A549 (cell line): Measurements from ENCODE around the gene MAJIN. TPM values are rescaled to one million over a fixed set of nuclear protein-coding genes. Genes with fewer than 3 reads are reported as not detected.

ENCODE experiments used
- ATAC-seq, 2 experiments: fragments of 200-7000 bp in 1 of 2; fragments of >200 bp in 1 of 2; cut with Nextera tagmentation in 1 of 2; cut with Tn5 transposase in 1 of 2; 3 replicates each; pipeline versions ENCODE4 v1.8.0 to v1.9.1; 2018 to 2020; ENCODE audit warnings: mild to moderate bottlenecking in 1 of 2, moderate library complexity in 1 of 2
- CTCF ChIA-PET: fragments of 300-600 bp; sonication (Branson Sonifier 250); formaldehyde crosslinking; extraction: SDS; loops from one replicate; lab custom pipeline; 2021; ENCODE audit warnings: antibody characterized with exemption, inconsistent platforms; lab: Yijun Ruan, JAX
- POLR2A ChIA-PET: fragments of 350-600 bp; formaldehyde crosslinking; extraction: SDS; loops from one replicate; lab custom pipeline; 2021; ENCODE audit warnings: antibody characterized with exemption, inconsistent platforms; lab: Yijun Ruan, JAX
- DNase-seq, 2 experiments: peaks; one replicate each; pipeline versions ENCODE4 v3.0.0 to v3.0.0-alpha.2; 2011 to 2016; ENCODE audit warnings: low read depth in 1 of 2, low spot score in 1 of 2
- FAIRE-seq: peaks from 2 replicates; lab custom pipeline; 2011; peaks lifted over from hg19 to GRCh38; lab: Jason Lieb, UNC
- H3K27ac ChIP-seq, 2 experiments: fragments of >200 bp; sonication (Bioruptor Twin); formaldehyde crosslinking; 3 replicates each; pipeline ENCODE4 v1.5.1; 2016 to 2017
- H3K4me1 ChIP-seq: fragments of >200 bp; sonication (Bioruptor Twin); formaldehyde crosslinking; 3 replicates; pipeline ENCODE4 v1.6.1; 2016
- H3K4me2 ChIP-seq: fragments of >200 bp; sonication (Bioruptor Twin); formaldehyde crosslinking; 3 replicates; pipeline ENCODE4 v1.6.1; 2016
- H3K4me3 ChIP-seq: fragments of >200 bp; sonication (Bioruptor Twin); formaldehyde crosslinking; 3 replicates; pipeline ENCODE4 v1.5.1; 2016
- H3K9me3 ChIP-seq: fragments of >200 bp; sonication (Bioruptor Twin); formaldehyde crosslinking; 3 replicates; pipeline ENCODE4 v1.6.1; 2016
- BHLHE40 ChIP-seq: IDR thresholded peaks from 2 replicates; pipeline ENCODE4 v1.6.1; 2012; ENCODE audit warnings: low read depth, low read length, inconsistent platforms
- CBX2 ChIP-seq: fragments of 200-600 bp; sonication (generic); IDR thresholded peaks from 2 replicates; pipeline ENCODE4 v1.6.1; 2016; ENCODE audit warnings: low read depth, mild to moderate bottlenecking, borderline replicate concordance
- CBX8 ChIP-seq: fragments of 200-600 bp; sonication (generic); IDR thresholded peaks from 2 replicates; pipeline ENCODE4 v1.6.1; 2016
- CEBPB ChIP-seq, 2 experiments: fragments of >200 bp in 1 of 2; sonication (Bioruptor Twin) in 1 of 2; formaldehyde crosslinking in 1 of 2; IDR thresholded peaks; 2 replicates each; pipeline ENCODE4 v1.6.1; 2012 to 2016
- CHD4 ChIP-seq: fragments of 200-600 bp; sonication (generic); IDR thresholded peaks from 2 replicates; pipeline ENCODE4 v1.6.1; 2016; ENCODE audit warnings: antibody characterized with exemption, mild to moderate bottlenecking, borderline replicate concordance
- E2F6 ChIP-seq: IDR thresholded peaks from 2 replicates; pipeline ENCODE4 v1.6.1; 2012; ENCODE audit warnings: low read depth, borderline replicate concordance
- EHF ChIP-seq: fragments of 250-450 bp; sonication (Bioruptor Pico); IDR thresholded peaks from 2 replicates; pipeline ENCODE4 v1.5.0; 2020; ENCODE audit warnings: mild to moderate bottlenecking
- EHMT2 ChIP-seq: fragments of 200-600 bp; sonication (generic); IDR thresholded peaks from 2 replicates; pipeline ENCODE4 v1.6.1; 2016; ENCODE audit warnings: antibody characterized with exemption, low read depth, mild to moderate bottlenecking, moderate library complexity
- FOSL2 ChIP-seq, 2 experiments: fragments of 450-650 bp in 1 of 2; fragments of >200 bp in 1 of 2; sonication (Bioruptor Twin) in 1 of 2; formaldehyde crosslinking; IDR thresholded peaks; 2 replicates each; pipeline versions ENCODE4 v1.5.0 to v1.6.1; 2016 to 2020; ENCODE audit warnings: mild to moderate bottlenecking in 1 of 2, moderate library complexity in 1 of 2
- GATA3 ChIP-seq: IDR thresholded peaks from 2 replicates; pipeline ENCODE4 v1.6.1; 2012; ENCODE audit warnings: borderline replicate concordance
- HDAC2 ChIP-seq: fragments of 200-600 bp; sonication (generic); IDR thresholded peaks from 2 replicates; pipeline ENCODE4 v1.6.1; 2016
- HEYL ChIP-seq: fragments of 250-450 bp; sonication (Bioruptor Pico); IDR thresholded peaks from 2 replicates; pipeline ENCODE4 v1.8.0; 2021; ENCODE audit warnings: mild to moderate bottlenecking, moderate library complexity
- HMGXB4 ChIP-seq: fragments of 250-450 bp; sonication (Bioruptor Pico); IDR thresholded peaks from 2 replicates; pipeline ENCODE4 v1.5.0; 2021; ENCODE audit warnings: mild to moderate bottlenecking, moderate library complexity, borderline replicate concordance
- HOXA7 ChIP-seq: fragments of 250-450 bp; sonication (Bioruptor Pico); IDR thresholded peaks from 2 replicates; pipeline ENCODE4 v1.5.0; 2020; ENCODE audit warnings: mild to moderate bottlenecking, moderate library complexity
- HOXB13 ChIP-seq: fragments of 250-450 bp; sonication (Bioruptor Pico); IDR thresholded peaks from 2 replicates; pipeline ENCODE4 v1.5.0; 2020; ENCODE audit warnings: low read depth, mild to moderate bottlenecking, moderate library complexity
- NFE2L2 ChIP-seq: fragments of 150-350 bp; conservative IDR thresholded peaks from 2 replicates; pipeline ENCODE4 v1.6.1; 2014; ENCODE audit warnings: low read length
- NR3C1 ChIP-seq: fragments of >200 bp; sonication (Bioruptor Twin); formaldehyde crosslinking; IDR thresholded peaks from 3 replicates; pipeline ENCODE4 v1.6.1; 2017
- PHF8 ChIP-seq: fragments of 200-600 bp; sonication (generic); IDR thresholded peaks from 2 replicates; pipeline ENCODE4 v1.6.1; 2016; ENCODE audit warnings: low read depth, mild to moderate bottlenecking, antibody characterized with exemption, moderate library complexity, borderline replicate concordance
- POLR2A ChIP-seq: IDR thresholded peaks from 2 replicates; pipeline ENCODE4 v1.6.1; 2012; ENCODE audit warnings: mild to moderate bottlenecking, low read length
- POLR2AphosphoS2 ChIP-seq: conservative IDR thresholded peaks from 2 replicates; pipeline ENCODE4 v1.6.1; 2012; ENCODE audit warnings: low read length, improper control_type of control experiment, inconsistent platforms
- RAD21 ChIP-seq, 2 experiments: fragments of >200 bp in 1 of 2; sonication (Bioruptor Twin) in 1 of 2; formaldehyde crosslinking in 1 of 2; IDR thresholded peaks in 1 of 2; conservative IDR thresholded peaks in 1 of 2; 2 replicates in 1 of 2; 3 replicates in 1 of 2; pipeline ENCODE4 v1.6.1; 2012 to 2018; ENCODE audit warnings: inconsistent platforms in 1 of 2
- RARB ChIP-seq: fragments of 250-450 bp; sonication (Bioruptor Pico); IDR thresholded peaks from 2 replicates; pipeline ENCODE4 v1.8.0; 2021; ENCODE audit warnings: mild to moderate bottlenecking, moderate library complexity
- RCOR1 ChIP-seq: fragments of 150-350 bp; IDR thresholded peaks from 2 replicates; pipeline ENCODE4 v1.6.1; 2014; ENCODE audit warnings: antibody characterized with exemption, low read length, low read depth
- RNF2 ChIP-seq: fragments of 200-600 bp; sonication (generic); IDR thresholded peaks from 2 replicates; pipeline ENCODE4 v1.6.1; 2016; ENCODE audit warnings: low read depth, mild to moderate bottlenecking, antibody characterized with exemption, moderate library complexity, borderline replicate concordance
- SREBF2 ChIP-seq: fragments of 450-650 bp; IDR thresholded peaks from 2 replicates; pipeline ENCODE4 v1.6.1; 2014; ENCODE audit warnings: mild to moderate bottlenecking, moderate library complexity
- TP53 ChIP-seq: fragments of 250-450 bp; sonication (Bioruptor Pico); IDR thresholded peaks from 2 replicates; pipeline ENCODE4 v1.5.0; 2021; ENCODE audit warnings: mild to moderate bottlenecking, moderate library complexity
- USF2 ChIP-seq: fragments of 450-650 bp; IDR thresholded peaks from 2 replicates; pipeline ENCODE4 v1.6.1; 2014; ENCODE audit warnings: antibody characterized with exemption
- ZFP36 ChIP-seq: fragments of 450-650 bp; IDR thresholded peaks from 2 replicates; pipeline ENCODE4 v1.6.1; 2014; ENCODE audit warnings: borderline replicate concordance; ENCODE audit not compliant: partially characterized antibody
- WGBS: methylation state at CpG from one replicate; pipeline ENCODE4 v1.1.6; 2017; ENCODE audit errors: missing lambda C conversion rate; 5-methylcytosine and 5-hydroxymethylcytosine counted together
- polyA plus RNA-seq, 4 experiments: library from polyadenylated mRNA; depleted of rRNA in 3 of 4; stranded (reverse); fragments of >200 nt; fragmentation: RNase III in 1 of 4; extraction: RNeasy Plus Mini Kit Qiagen cat#74134 plus additional on column Dnase treatment in 1 of 4; gene quantifications; 2 replicates in 3 of 4; 3 replicates in 1 of 4; pipeline ENCODE4 v1.2.3, GENCODE V29; 2011 to 2017

MAJIN gene
- polyA plus RNA-seq, 2 of the 4 experiments (the other 2 are of a cell fraction) = 0.12 TPM; not detected in 1

- DNase-seq = no peak
- 56% methylated on average over 3 of the region's 3 CpGs for WGBS
- ChIA-PET CTCF (interaction anchor here (1.3 kb wide), 1 partner anchor 66 kb away, joined by 3 read pairs; no protein-coding TSS in a partner anchor), POLR2A (no interaction called here)
- ATAC-seq = no peak
- Histone ChIP-seq H3K4me3 (no peak overlapping the region), H3K9me3 (no peaks in the 10 kb centered on the region), H3K4me2 (no peak overlapping the region), H3K27ac (no peak overlapping the region), H3K4me1 (no peaks in the 10 kb centered on the region)
- no peak for FAIRE-seq
- no peak for TF ChIP-seq EHMT2
- no peak for TF ChIP-seq HOXB13
- TF ChIP-seq POLR2AphosphoS2 = no peak
- TF ChIP-seq RARB (CRISPR knock-in tag) = no peak
- TF ChIP-seq TP53 = no peak
- no peak for TF ChIP-seq GATA3
- no peak for TF ChIP-seq USF2
These were observed 12.4 kb downstream of the MAJIN start for GRCh38 chr11:64959498-64959897.

GRCh38 chr11:64954201-64954600 is 17.7 kb downstream of the MAJIN start:
- ATAC-seq (no peak), DNase-seq (no peak), FAIRE-seq (no peak)
- CTCF ChIA-PET = interaction anchor here (0.9 to 2.3 kb wide), 8 partner anchors 10 to 66 kb away, joined by 3 to 8 read pairs (median 4); partner anchors contain the start of genes ARL2 and BATF2
- no peaks in the 10 kb centered on the region for H3K9me3 ChIP-seq
- 37% methylated on average over 5 of the region's 5 CpGs for WGBS
- TF ChIP-seq CEBPB (IDR thresholded peaks at IDR 0.05) (no peak), NR3C1 (no peak), POLR2A (no peak), CBX2 (no peak), PHF8 (no peak), HDAC2 (no peak), RNF2 (no peak), ZFP36 (no peak), RARB (CRISPR knock-in tag) (no peak), HMGXB4 (CRISPR knock-in tag) (no peak), GATA3 (no peak), NFE2L2 (no peak), HEYL (CRISPR knock-in tag) (no peak), CHD4 (no peak), BHLHE40 (no peak), EHMT2 (no peak), E2F6 (no peak), FOSL2 (IDR thresholded peaks at IDR 0.05) (no peak), FOSL2 (CRISPR knock-in tag; IDR thresholded peaks at IDR 0.05) (no peak)
- H3K4me1 ChIP-seq = no peaks in the 10 kb centered on the region
- H3K4me3 ChIP-seq = no peak overlapping the region
- H3K27ac ChIP-seq = no peak overlapping the region
- H3K4me2 ChIP-seq = no peak overlapping the region
- POLR2A ChIA-PET = no interaction called here

- Histone ChIP-seq H3K4me1 (no peaks in the 10 kb centered on the region), H3K4me3 (no peak overlapping the region), H3K4me2 (no peak overlapping the region), H3K9me3 (no peaks in the 10 kb centered on the region), H3K27ac (no peak overlapping the region)
- no peak for TF ChIP-seq CBX8
- no peak for TF ChIP-seq HOXA7
- no peak for TF ChIP-seq SREBF2
- no peak for TF ChIP-seq EHF
- no peak for TF ChIP-seq ZFP36
- no peak for TF ChIP-seq RAD21 (conservative IDR thresholded peaks at IDR 0.05 in 1 of 2, IDR thresholded peaks at IDR 0.05 in 1 of 2)
- no peak for TF ChIP-seq GATA3
- no peak for TF ChIP-seq RCOR1
- WGBS = 38% methylated on average over 4 of the region's 4 CpGs
- FAIRE-seq (no peak), DNase-seq (no peak), ATAC-seq (no peak)
- ChIA-PET CTCF (interaction anchor here (0.9 to 1.2 kb wide), 6 partner anchors 9 to 60 kb away, joined by 3 to 4 read pairs (median 3); partner anchors contain the start of gene BATF2), POLR2A (no interaction called here)
These were observed 20.4 kb downstream of the MAJIN start for GRCh38 chr11:64951529-64951928.
